B cell (primary cell): ENCODE results near the gene NPAS3. TPM values are rescaled to one million over a fixed set of nuclear protein-coding genes. Genes with fewer than 3 reads are reported as not detected.

ENCODE experiments used
- ATAC-seq: fragments of 200-7000 bp; cut with Tn5 transposase; one replicate; pipeline ENCODE4 v1.10.0; 2021; ENCODE audit warnings: low read depth, mild to moderate bottlenecking, moderate number of reproducible peaks, moderate library complexity
- CTCF ChIA-PET: fragments of 350-600 bp; sonication (Branson Sonifier 250); formaldehyde crosslinking; loops from one replicate; lab custom pipeline; 2021; ENCODE audit warnings: antibody characterized with exemption, inconsistent platforms; lab: Charles Lee
- POLR2A ChIA-PET: fragments of 350-600 bp; sonication (Branson Sonifier 250); formaldehyde crosslinking; loops from one replicate; lab custom pipeline; 2021; ENCODE audit warnings: antibody characterized with exemption; lab: Charles Lee
- DNase-seq: peaks from one replicate; pipeline ENCODE4 v3.0.0; 2013
- H2AFZ ChIP-seq: 2 replicates; pipeline ENCODE4 v1.6.1; 2012; ENCODE audit warnings: mild to moderate bottlenecking, low read depth, low read length; ENCODE audit not compliant: insufficient read depth, poor library complexity, severe bottlenecking
- H3K27ac ChIP-seq, 2 donors: 1 replicate in 1 of 2; 2 replicates in 1 of 2; pipeline ENCODE4 v1.5.1; 2012 to 2013; ENCODE audit warnings: low read length in 2 of 2, mild to moderate bottlenecking in 2 of 2, moderate library complexity in 1 of 2
- H3K27me3 ChIP-seq, 4 experiments: fragments of 200-600 bp in 1 of 4; sonication (generic) in 1 of 4; replicated peaks in 1 of 4; 1 replicate in 2 of 4; 2 replicates in 2 of 4; pipeline versions ENCODE4 v1.6.1 to v1.7.0; 2013 to 2016; ENCODE audit warnings: low read length in 3 of 4, mild to moderate bottlenecking in 2 of 4, mixed read lengths in 1 of 4, moderate library complexity in 1 of 4; ENCODE audit not compliant: insufficient read depth in 4 of 4, control insufficient read depth in 3 of 4; ENCODE audit errors: control extremely low read depth in 1 of 4
- H3K36me3 ChIP-seq, 2 experiments: replicated peaks in 1 of 2; 1 replicate in 1 of 2; 2 replicates in 1 of 2; pipeline versions ENCODE4 v1.6.1 to v1.7.1; 2013; ENCODE audit warnings: low read length in 1 of 2; ENCODE audit not compliant: insufficient read depth in 2 of 2, control insufficient read depth in 1 of 2; ENCODE audit errors: control extremely low read depth in 1 of 2, extremely low read depth in 1 of 2
- H3K4me1 ChIP-seq, 2 donors: fragments of 200-600 bp in 1 of 2; sonication (generic) in 1 of 2; 1 replicate in 1 of 2; 2 replicates in 1 of 2; pipeline versions ENCODE4 v1.5.1 to v1.6.1; 2013 to 2017; ENCODE audit warnings: low read length in 2 of 2; ENCODE audit not compliant: control insufficient read depth in 2 of 2, insufficient read depth in 2 of 2
- H3K4me2 ChIP-seq: replicated peaks from 2 replicates; pipeline ENCODE3; 2012; ENCODE audit warnings: mild to moderate bottlenecking, low read depth, low read length; ENCODE audit not compliant: poor library complexity, severe bottlenecking
- H3K4me3 ChIP-seq, 5 experiments: fragments of 200-600 bp in 1 of 5; sonication (generic) in 1 of 5; 1 replicate in 3 of 5; 2 replicates in 2 of 5; pipeline versions ENCODE4 v1.5.1 to v1.7.0; 2011 to 2016; ENCODE audit warnings: low read length in 4 of 5, mild to moderate bottlenecking in 4 of 5, low read depth in 2 of 5, control low read depth in 1 of 5, moderate library complexity in 1 of 5; ENCODE audit not compliant: insufficient read depth in 1 of 5; ENCODE audit errors: control extremely low read depth in 1 of 5, extremely low read depth in 1 of 5
- H3K79me2 ChIP-seq: fragments of 200-600 bp; sonication (generic); one replicate; pipeline ENCODE4 v1.6.0; 2016; ENCODE audit warnings: low read length; ENCODE audit not compliant: control insufficient read depth, insufficient read depth
- H3K9ac ChIP-seq: fragments of 200-600 bp; sonication (generic); 2 replicates; pipeline ENCODE4 v1.6.1; 2017; ENCODE audit warnings: mild to moderate bottlenecking, low read length, moderate library complexity
- H3K9me3 ChIP-seq, 3 donors: one replicate each; pipeline versions ENCODE4 v1.6.1 to v1.7.1; 2013; ENCODE audit warnings: low read length in 2 of 3; ENCODE audit not compliant: control insufficient read depth in 2 of 3, insufficient read depth in 1 of 3; ENCODE audit errors: control extremely low read depth in 1 of 3
- H4K20me1 ChIP-seq: 2 replicates; pipeline ENCODE4 v1.6.0; 2012; ENCODE audit warnings: mild to moderate bottlenecking, low read length; ENCODE audit not compliant: insufficient read depth, control insufficient read depth, poor library complexity, severe bottlenecking
- H3K27ac Mint-ChIP-seq: one replicate; pipeline ENCODE4 v1.8.0; 2021; ENCODE audit warnings: mixed read lengths
- H3K27me3 Mint-ChIP-seq: one replicate; pipeline ENCODE4 v1.8.0; 2021; ENCODE audit warnings: mixed read lengths
- H3K4me1 Mint-ChIP-seq: one replicate; pipeline ENCODE4 v1.8.0; 2021; ENCODE audit warnings: mixed read lengths
- H3K4me3 Mint-ChIP-seq: one replicate; pipeline ENCODE4 v1.8.0; 2021; ENCODE audit warnings: mixed read lengths
- H3K9me3 Mint-ChIP-seq: one replicate; pipeline ENCODE4 v1.8.0; 2022; ENCODE audit warnings: mixed read lengths; ENCODE audit not compliant: insufficient read depth
- CTCF ChIP-seq: fragments of 200-600 bp; IDR thresholded peaks from one replicate; pipeline ENCODE4 v1.8.0; 2022; ENCODE audit warnings: antibody characterized with exemption, mild to moderate bottlenecking
- EZH2 ChIP-seq: IDR thresholded peaks from 2 replicates; pipeline ENCODE4 v1.6.1; 2012; ENCODE audit warnings: borderline replicate concordance, low read depth, mild to moderate bottlenecking, moderate library complexity, low read length; ENCODE audit not compliant: insufficient read depth, poor library complexity, severe bottlenecking
- WGBS: methylation state at CpG from one replicate; pipeline ENCODE4 v1.1.5; 2013; ENCODE audit warnings: missing lambda C conversion rate; ENCODE audit not compliant: insufficient coverage; 5-methylcytosine and 5-hydroxymethylcytosine counted together
- intact Hi-C: fragments of 100-400 bp; cut with micrococcal nuclease; formaldehyde crosslinking; loops from one replicate; pipeline ENCODE4 v1.10.0; 2022
- polyA plus RNA-seq: library from polyadenylated mRNA; depleted of rRNA; stranded (reverse); fragments of >200 nt; gene quantifications from 2 replicates; pipeline ENCODE4 v1.2.3, GENCODE V29; 2012
- total RNA-seq, 2 donors: library from RNA; stranded (reverse); fragments of 120-200 nt in 1 of 2; gene quantifications; 1 replicate in 1 of 2; 2 replicates in 1 of 2; pipeline versions ENCODE4 v1.2.3 to v1.2.4, GENCODE V29; 2013 to 2022

Gene NPAS3
- total and polyA plus RNA-seq, 2 donors (not counting 1 experiment from before 2014, with no cell fraction given) = not detected

GRCh38 chr14:33682760-33683159 is 744.1 kb downstream of the NPAS3 start:
- no peak overlapping the region for H3K4me3 ChIP-seq
- no peak overlapping the region for H3K4me2 ChIP-seq
- no peak for ATAC-seq
- no peak overlapping the region for H3K27ac Mint-ChIP-seq
- H3K9me3 Mint-ChIP-seq = peaks cover 2% of the 10 kb centered on the region
- no peak overlapping the region for H3K9ac ChIP-seq
- H3K4me3 Mint-ChIP-seq = no peak overlapping the region
- H4K20me1 ChIP-seq = no peaks in the 10 kb centered on the region
- intact Hi-C loops = no loop called here
- CTCF ChIA-PET = no interaction called here
- POLR2A ChIA-PET = no interaction called here
- H2AFZ ChIP-seq = no peak overlapping the region
- H3K27me3 Mint-ChIP-seq = no peaks in the 10 kb centered on the region
- H3K27me3 ChIP-seq = no peaks in the 10 kb centered on the region
- no peak overlapping the region for H3K27ac ChIP-seq
- H3K4me1 Mint-ChIP-seq = no peaks in the 10 kb centered on the region
- 65% methylated on average over 4 of the region's 4 CpGs for WGBS
- no peaks in the 10 kb centered on the region for H3K79me2 ChIP-seq
- H3K36me3 ChIP-seq = no peaks in the 10 kb centered on the region
- DNase-seq = no peak
- TF ChIP-seq CTCF = no peak
- TF ChIP-seq EZH2 = no peak
- no peaks in the 10 kb centered on the region for H3K4me1 ChIP-seq
- no peaks in the 10 kb centered on the region for H3K9me3 ChIP-seq

GRCh38 chr14:33685026-33685425 is 746.3 kb downstream of the NPAS3 start:
- H3K9me3 Mint-ChIP-seq = peaks cover 2% of the 10 kb centered on the region
- intact Hi-C loops = no loop called here
- H2AFZ ChIP-seq = no peak overlapping the region

More at GRCh38 chr14:33685026-33685425, 746.3 kb downstream of the NPAS3 start:
- no peak overlapping the region for H3K9ac ChIP-seq
- ATAC-seq (no peak), DNase-seq (no peak)
- H3K4me1 ChIP-seq = no peaks in the 10 kb centered on the region
- H3K9me3 ChIP-seq = no peaks in the 10 kb centered on the region
- no peaks in the 10 kb centered on the region for H3K27me3 ChIP-seq
- H3K4me2 ChIP-seq = no peak overlapping the region
- Mint-ChIP-seq H3K27me3 (no peaks in the 10 kb centered on the region), H3K4me3 (no peak overlapping the region), H3K27ac (no peak overlapping the region), H3K4me1 (no peaks in the 10 kb centered on the region)
- H3K27ac ChIP-seq = no peak overlapping the region
- H4K20me1 ChIP-seq = no peaks in the 10 kb centered on the region
- CTCF ChIA-PET = no interaction called here
- no peaks in the 10 kb centered on the region for H3K79me2 ChIP-seq
- no peak for TF ChIP-seq CTCF
- TF ChIP-seq EZH2 = no peak
- H3K4me3 ChIP-seq = no peak overlapping the region
- POLR2A ChIA-PET = no interaction called here
- H3K36me3 ChIP-seq = no peaks in the 10 kb centered on the region
- 90% methylated on average over 7 of the region's 9 CpGs for WGBS
